Measurements from ENCODE around the gene ARHGAP24. TPM values are rescaled to one million over a fixed set of nuclear protein-coding genes. Genes with fewer than 3 reads are reported as not detected.

ARHGAP24 gene
- total RNA-seq, 1 donor from 2014 or later, result not detected

GRCh38 chr4:85951099-85951498, 476.1 kb downstream of the ARHGAP24 start:
- intact Hi-C loops (cut with micrococcal nuclease), result no loop called here

- intact Hi-C loops (cut with micrococcal nuclease), result no loop called here
Measured at GRCh38 chr4:85952528-85952927, 477.6 kb downstream of the ARHGAP24 start.

GRCh38 chr4:85952972-85953650, 478.2 kb downstream of the ARHGAP24 start:
- intact Hi-C loops (cut with micrococcal nuclease), result no loop called here

- intact Hi-C loops (cut with micrococcal nuclease), result no loop called here
Measured at GRCh38 chr4:85953651-85954018, 478.7 kb downstream of the ARHGAP24 start.

GRCh38 chr4:85955620-85956292, 480.8 kb downstream of the ARHGAP24 start:
- intact Hi-C loops (cut with micrococcal nuclease), result no loop called here

- intact Hi-C loops (cut with micrococcal nuclease), result no loop called here
Measured at GRCh38 chr4:85956293-85956945, 481.5 kb downstream of the ARHGAP24 start.

GRCh38 chr4:85961887-85962286, 486.9 kb downstream of the ARHGAP24 start:
- intact Hi-C loops (cut with micrococcal nuclease), result no loop called here

GRCh38 chr4:85963231-85963630, 488.3 kb downstream of the ARHGAP24 start:
- intact Hi-C loops (cut with micrococcal nuclease), result no loop called here

- intact Hi-C loops (cut with micrococcal nuclease), result no loop called here
Measured at GRCh38 chr4:85964298-85964697, 489.3 kb downstream of the ARHGAP24 start.

- intact Hi-C loops (cut with micrococcal nuclease), result loop anchor here (5.0 kb wide), 2 partner anchors 818 to 883 kb away; no protein-coding TSS in a partner anchor
Measured at GRCh38 chr4:85965017-85965416, 490.1 kb downstream of the ARHGAP24 start.

GRCh38 chr4:85965529-85965928, 490.6 kb downstream of the ARHGAP24 start:
- intact Hi-C loops (cut with micrococcal nuclease), result loop anchor here (5.0 kb wide), 2 partner anchors 818 to 883 kb away; no protein-coding TSS in a partner anchor

GRCh38 chr4:85966373-85966772, 491.4 kb downstream of the ARHGAP24 start:
- intact Hi-C loops (cut with micrococcal nuclease), result loop anchor here (5.0 kb wide), 2 partner anchors 819 to 884 kb away; no protein-coding TSS in a partner anchor

GRCh38 chr4:85967872-85968271, 492.9 kb downstream of the ARHGAP24 start:
- intact Hi-C loops (cut with micrococcal nuclease), result loop anchor here (5.0 kb wide), 2 partner anchors 821 to 886 kb away; no protein-coding TSS in a partner anchor

GRCh38 chr4:85968945-85969819, 494.2 kb downstream of the ARHGAP24 start:
- intact Hi-C loops (cut with micrococcal nuclease), result loop anchor here (5.0 kb wide), 2 partner anchors 822 to 887 kb away; no protein-coding TSS in a partner anchor

- intact Hi-C loops (cut with micrococcal nuclease), result no loop called here
Measured at GRCh38 chr4:85970535-85970934, 495.6 kb downstream of the ARHGAP24 start.

GRCh38 chr4:85979276-85979675, 504.3 kb downstream of the ARHGAP24 start:
- intact Hi-C loops (cut with micrococcal nuclease), result no loop called here

- intact Hi-C loops (cut with micrococcal nuclease), result no loop called here
Measured at GRCh38 chr4:85986266-85986665, 511.3 kb downstream of the ARHGAP24 start.

- intact Hi-C loops (cut with micrococcal nuclease), result no loop called here
Measured at GRCh38 chr4:85993641-85994040, 518.7 kb downstream of the ARHGAP24 start.

- intact Hi-C loops (cut with micrococcal nuclease), result no loop called here
Measured at GRCh38 chr4:85994576-85994975, 519.6 kb downstream of the ARHGAP24 start.

GRCh38 chr4:85995361-85995760, 520.4 kb downstream of the ARHGAP24 start:
- intact Hi-C loops (cut with micrococcal nuclease), result no loop called here

GRCh38 chr4:86001591-86001990, 526.6 kb downstream of the ARHGAP24 start:
- intact Hi-C loops (cut with micrococcal nuclease), result no loop called here

Data from T-helper 1 cell treated with Interleukin-12 subunit alpha and Interleukin-12 subunit beta and Interleukin-4 antibody, amounts not matched to agents 30 ng/mL and 1 ng/mL, for 36 hours (primary cell).